ENCODE measurements around the gene PTCH1.

PTCH1 gene

GRCh38 chr9:95436416-95436815 lies 80.4 kb downstream of the PTCH1 start:
- no peak for DNase-seq

GRCh38 chr9:95435074-95435728 lies 81.6 kb downstream of the PTCH1 start:
- no peak for DNase-seq

- DNase-seq = no peak
These were observed 82.4 kb downstream of the PTCH1 start for GRCh38 chr9:95434116-95435073.

- no peak for DNase-seq
These were observed 83.5 kb downstream of the PTCH1 start for GRCh38 chr9:95433096-95433819.

GRCh38 chr9:95431286-95431685 lies 85.5 kb downstream of the PTCH1 start:
- DNase-seq = no peak

GRCh38 chr9:95429948-95430620 lies 86.7 kb downstream of the PTCH1 start:
- DNase-seq = no peak

GRCh38 chr9:95429096-95429495 lies 87.7 kb downstream of the PTCH1 start:
- no peak for DNase-seq

GRCh38 chr9:95425910-95426551 lies 90.7 kb downstream of the PTCH1 start:
- no peak for DNase-seq

GRCh38 chr9:95422650-95423049 lies 94.1 kb downstream of the PTCH1 start:
- DNase-seq = no peak

- DNase-seq = no peak
These were observed 96.3 kb downstream of the PTCH1 start for GRCh38 chr9:95420518-95420917.

GRCh38 chr9:95419444-95419843 lies 97.3 kb downstream of the PTCH1 start:
- DNase-seq = no peak

GRCh38 chr9:95415158-95415557 lies 101.6 kb downstream of the PTCH1 start:
- DNase-seq = no peak

- no peak for DNase-seq
These were observed 103.0 kb downstream of the PTCH1 start for GRCh38 chr9:95413793-95414192.

GRCh38 chr9:95411054-95411892 lies 105.5 kb downstream of the PTCH1 start:
- no peak for DNase-seq

GRCh38 chr9:95409650-95410426 lies 106.9 kb downstream of the PTCH1 start:
- DNase-seq = no peak

GRCh38 chr9:95407524-95407923 lies 109.2 kb downstream of the PTCH1 start:
- DNase-seq = no peak

- no peak for DNase-seq
These were observed 110.7 kb downstream of the PTCH1 start for GRCh38 chr9:95406121-95406520.

- no peak for DNase-seq
These were observed 117.5 kb downstream of the PTCH1 start for GRCh38 chr9:95399261-95399660.

All from NCI-H446 (cell line).